ENCODE results near the gene TPBG. TPM values are rescaled to one million over a fixed set of nuclear protein-coding genes. Genes with fewer than 3 reads are reported as not detected.
A peak's percentile ranks its signal among the peaks of the same experiment; 100 is the strongest.

The TPBG gene, protein sequence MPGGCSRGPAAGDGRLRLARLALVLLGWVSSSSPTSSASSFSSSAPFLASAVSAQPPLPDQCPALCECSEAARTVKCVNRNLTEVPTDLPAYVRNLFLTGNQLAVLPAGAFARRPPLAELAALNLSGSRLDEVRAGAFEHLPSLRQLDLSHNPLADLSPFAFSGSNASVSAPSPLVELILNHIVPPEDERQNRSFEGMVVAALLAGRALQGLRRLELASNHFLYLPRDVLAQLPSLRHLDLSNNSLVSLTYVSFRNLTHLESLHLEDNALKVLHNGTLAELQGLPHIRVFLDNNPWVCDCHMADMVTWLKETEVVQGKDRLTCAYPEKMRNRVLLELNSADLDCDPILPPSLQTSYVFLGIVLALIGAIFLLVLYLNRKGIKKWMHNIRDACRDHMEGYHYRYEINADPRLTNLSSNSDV
- polyA plus RNA-seq (ENCODE audit: insufficient read length in 3 of 3), result 10 to 100 TPM; 23.0 to 33.3 (median 26.9) TPM

DNA sequence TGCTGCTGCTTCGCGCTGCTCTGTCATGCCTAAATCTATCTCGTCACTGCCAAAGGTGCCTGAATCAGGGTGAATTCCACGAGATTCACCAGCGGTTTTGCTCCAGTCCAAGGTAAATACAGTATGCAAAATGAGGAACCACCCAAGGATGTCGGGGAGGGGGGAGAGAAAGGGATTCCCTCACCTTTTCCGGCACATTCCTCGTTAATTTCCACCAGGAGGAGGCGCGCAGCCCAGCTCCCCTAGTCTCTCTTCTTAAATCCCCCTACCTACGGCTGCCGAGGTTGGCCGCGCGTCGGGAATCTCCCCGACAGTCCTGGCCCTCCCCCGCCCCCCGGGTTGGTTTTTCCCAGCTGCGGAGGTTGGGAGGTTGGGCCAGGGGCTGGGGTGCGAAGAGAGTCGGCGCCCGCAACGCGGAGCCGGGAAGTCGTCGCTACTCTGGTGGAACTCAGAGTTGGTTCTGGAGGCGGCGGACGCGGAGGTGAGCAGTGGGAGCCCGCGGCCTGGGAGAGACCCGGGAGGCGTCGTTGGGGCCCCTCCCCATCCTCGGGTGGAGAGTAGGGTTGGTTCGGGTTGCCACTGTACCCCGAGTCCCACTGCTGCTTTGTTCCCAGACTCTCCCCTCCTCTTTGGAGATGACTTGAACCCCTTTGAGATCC lies at the start of gene TPBG:
TPBG (plus strand) TSS at position 390 of the 659 bp plus-strand sequence. CDS start 1,145 bp downstream, outside the sequence.
- peak; percentile 40 to 55 (median 49) for DNase-seq (ENCODE audit: low read depth in 3 of 3, low spot score in 2 of 3)

DNA sequence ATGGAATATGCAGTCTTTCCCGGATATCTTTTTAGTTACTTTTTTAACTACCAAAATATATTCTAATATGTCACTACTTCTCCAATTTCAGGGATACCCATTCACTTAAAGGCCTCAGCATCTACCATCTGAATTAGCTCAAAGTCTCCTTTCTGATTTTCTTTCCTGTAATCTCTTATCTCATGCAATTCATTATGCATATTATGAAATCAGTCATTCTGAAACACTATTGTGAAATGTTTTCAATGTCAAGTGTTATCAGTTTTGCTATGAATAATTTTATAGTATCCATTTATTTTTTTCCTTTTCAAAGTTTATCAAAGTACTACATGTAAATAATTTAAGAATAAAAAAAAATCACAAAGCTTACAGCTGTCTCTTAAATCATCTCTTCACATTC lies 41.2 kb upstream of the TPBG start:
- no peak for DNase-seq (ENCODE audit: low read depth in 3 of 3, low spot score in 2 of 3)

DNA sequence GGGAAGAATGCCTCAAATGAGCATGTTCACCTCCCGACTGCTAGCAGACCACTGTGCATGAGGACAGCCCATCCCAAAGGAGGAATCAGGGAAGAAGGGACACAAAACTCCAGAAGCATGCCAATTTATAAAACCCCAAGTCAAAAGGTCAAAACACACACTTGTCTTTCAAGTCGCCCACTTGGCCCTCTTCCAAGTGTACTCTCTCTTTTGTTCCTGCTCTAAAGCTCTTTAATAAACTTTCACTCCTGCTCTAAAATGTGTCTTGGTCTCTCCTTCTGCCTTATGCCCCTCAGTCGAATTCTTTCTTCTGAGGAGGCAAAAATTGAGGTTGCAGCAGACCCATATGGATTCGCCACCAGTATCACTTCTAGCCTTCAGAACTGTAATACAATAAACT lies 33.9 kb upstream of the TPBG start:
- no peak for DNase-seq (ENCODE audit: low read depth in 3 of 3, low spot score in 2 of 3)

DNA sequence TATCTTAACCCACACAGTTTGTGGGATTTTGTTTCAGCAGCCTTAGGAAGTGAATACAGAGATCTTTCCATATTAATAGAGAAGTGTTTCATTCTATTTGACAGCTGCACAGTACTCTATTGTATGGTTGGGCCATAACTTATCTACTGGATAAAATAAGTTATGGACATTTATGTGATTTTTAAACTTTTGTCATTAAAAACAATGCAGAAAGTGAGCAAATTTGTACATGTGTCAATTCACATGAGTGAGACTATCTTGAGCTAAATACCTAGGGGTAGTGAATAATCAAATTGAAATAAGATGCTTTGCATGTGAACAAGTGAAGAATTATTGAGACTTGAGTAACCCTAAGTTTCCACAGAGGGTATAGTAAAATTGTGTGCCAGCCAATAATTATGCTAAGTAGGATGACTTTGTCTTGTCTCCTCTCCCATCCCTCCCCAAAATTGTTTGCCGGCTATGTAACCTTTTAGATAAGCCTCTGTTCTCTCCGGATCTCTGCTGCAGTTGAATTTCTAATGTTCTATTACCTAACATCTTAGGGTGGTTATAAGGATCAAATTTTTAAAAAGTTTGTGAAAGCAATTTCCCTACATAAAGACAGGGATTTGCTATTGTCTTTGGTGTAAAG lies 33.3 kb upstream of the TPBG start:
- DNase-seq (ENCODE audit: low read depth in 3 of 3, low spot score in 2 of 3), result no peak

DNA sequence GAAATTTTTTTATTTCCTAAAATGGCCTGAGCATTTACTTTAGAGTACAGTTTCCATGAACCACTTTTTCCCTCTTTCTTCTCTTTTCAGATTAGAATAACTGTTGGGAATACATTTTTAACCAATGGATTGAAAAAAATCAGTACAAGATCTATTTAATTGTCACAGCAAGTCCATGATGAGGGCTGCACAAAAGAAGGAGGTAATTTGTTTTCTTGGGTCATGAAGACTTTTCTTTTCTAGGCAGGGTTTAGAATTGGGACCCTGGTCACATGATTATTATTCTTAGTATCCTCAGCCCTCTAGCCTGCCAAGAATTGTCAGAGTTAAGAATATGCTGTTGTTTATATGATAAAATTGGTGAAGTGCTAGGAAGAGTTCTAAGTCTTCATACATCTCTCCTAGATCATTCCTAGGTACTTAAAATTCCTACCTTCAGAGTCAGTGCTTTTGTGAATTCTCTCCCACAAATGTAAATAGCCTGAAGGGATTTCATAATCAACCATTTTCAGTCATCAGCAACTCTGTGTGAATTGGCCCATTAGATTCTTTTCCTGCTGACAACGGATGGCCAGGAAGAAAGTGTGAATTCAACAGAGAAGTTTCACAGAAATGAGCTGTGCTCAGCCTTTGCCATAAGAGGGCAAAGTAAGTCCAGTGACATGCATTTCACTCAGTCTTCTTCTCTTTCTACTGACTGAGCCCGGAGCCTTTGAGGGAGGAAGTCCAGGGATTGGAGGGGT lies 32.4 kb upstream of the TPBG start:
- DNase-seq (ENCODE audit: low read depth in 3 of 3, low spot score in 2 of 3), result no peak

DNA sequence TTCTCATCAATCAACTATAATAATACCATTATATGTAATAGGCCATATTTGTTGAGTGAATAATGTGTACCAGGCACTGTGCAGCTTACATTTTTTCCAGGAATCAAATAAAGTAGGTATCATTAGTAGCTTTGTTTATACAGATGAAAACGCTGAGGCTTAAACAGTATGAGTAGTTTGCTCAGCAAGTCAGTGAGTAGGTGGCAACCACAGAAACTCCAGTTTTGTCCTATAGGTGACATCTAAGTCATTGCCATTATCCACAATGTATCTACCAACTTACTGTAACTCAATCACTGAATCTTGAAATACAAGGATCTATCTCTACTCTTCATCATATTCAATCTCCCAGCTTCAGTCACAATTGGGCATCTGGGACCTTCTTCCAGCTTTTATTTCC lies 29.8 kb upstream of the TPBG start:
- no peak for DNase-seq (ENCODE audit: low read depth in 3 of 3, low spot score in 2 of 3)

DNA sequence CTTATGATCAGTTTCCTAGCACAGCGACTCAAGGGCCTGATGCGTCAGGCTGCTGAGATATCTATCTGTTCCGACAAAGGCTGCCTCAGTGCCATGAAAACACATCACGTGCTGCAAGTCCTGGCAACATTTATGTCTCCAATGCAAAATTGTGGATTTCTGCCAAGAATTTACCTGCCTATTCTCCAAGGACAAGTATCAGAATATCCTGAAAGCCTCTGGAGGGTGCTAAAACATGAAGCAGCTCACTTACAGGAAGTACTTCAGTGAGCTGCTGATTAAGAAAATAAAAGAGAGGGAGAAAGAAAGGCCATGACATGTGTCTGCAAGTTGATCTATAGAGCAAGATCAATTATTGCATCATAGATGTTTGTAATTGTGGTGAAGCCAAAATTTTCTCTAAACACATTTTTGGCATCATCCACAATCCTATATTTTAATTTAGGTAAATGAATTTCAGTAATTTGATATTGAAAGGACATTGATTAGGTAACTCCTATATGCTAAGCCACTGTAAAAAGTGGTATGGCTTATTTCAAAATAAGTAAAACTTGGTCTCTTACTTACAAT lies 25.8 kb upstream of the TPBG start:
- DNase-seq (ENCODE audit: low read depth in 3 of 3, low spot score in 2 of 3), result no peak

DNA sequence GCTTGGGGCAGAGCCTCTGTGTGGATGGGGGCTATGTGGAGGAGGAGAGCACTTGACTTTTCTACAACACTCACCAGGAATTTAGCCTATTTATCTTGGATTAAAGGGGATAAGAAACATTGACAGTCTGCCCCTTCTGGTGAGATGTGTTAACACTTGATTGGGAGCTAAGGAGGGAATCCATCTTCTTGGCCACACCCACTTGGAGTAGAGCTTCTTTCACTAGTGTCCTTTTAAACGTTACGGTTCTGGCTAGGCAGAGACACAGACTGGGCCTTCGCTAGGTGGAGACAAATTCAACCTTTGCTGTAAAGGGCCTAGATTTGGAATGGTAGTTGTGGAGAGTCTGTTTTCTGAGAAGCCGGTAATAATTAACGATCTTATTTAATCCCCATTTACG lies 15.5 kb upstream of the TPBG start:
- no peak for DNase-seq (ENCODE audit: low read depth in 3 of 3, low spot score in 2 of 3)

DNA sequence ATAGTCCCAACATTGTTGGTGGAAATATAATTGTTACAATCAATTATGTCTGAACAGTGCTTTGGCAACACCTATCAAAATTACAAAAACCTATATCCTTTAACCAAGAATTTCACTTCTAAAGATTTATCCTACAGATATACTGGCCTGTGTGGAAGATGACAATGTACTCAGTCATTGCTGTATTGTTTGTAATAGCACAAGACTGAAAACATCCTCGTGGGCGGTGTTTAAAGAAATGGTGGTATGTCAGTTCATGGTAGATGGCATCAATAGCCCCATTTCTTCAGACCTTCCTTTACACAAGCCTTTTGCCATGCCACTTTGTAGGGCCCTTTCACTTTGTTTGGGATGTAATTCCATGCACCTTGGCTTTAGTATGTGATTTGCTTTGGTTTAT lies 9.8 kb upstream of the TPBG start:
- no peak for DNase-seq (ENCODE audit: low read depth in 3 of 3, low spot score in 2 of 3)

DNA sequence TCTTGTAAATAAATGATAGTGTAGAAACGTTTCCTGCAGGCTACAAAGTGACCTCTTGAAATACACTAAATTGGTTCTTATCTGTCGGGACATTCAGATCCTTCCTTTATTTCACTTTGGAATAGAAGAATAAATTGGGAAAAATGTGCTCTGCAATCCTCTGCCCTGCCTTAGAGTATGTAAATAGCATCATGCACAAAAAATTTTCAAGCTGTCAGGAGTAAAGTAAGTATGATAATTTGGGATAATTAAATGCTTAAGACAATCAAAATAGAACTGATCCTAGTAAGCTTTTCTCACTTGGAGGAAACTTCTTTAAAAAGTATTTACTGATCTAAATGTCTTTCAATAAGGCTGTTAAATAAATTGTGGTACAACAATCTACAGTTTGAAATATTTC lies 3.1 kb upstream of the TPBG start:
- no peak for DNase-seq (ENCODE audit: low read depth in 3 of 3, low spot score in 2 of 3)

DNA sequence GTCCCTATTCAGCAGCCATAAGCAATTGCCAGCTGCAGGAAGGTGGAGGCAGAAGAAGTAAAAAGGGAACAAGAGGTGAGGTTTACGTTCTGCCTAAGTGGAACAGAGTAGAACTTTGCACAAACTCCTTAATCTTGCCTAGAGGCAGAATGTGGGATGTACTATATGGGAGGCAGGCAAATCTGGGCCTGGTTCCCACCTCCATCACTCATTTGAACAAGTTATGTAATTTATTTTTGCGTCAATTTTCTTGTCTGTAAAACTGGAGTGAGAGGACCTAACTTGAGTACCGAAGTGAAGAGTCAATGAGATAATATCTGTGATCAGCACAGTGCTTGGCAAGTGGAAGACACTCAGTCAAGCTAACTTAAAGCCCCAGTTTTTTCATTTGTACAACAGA lies 2.0 kb upstream of the TPBG start:
- no peak for DNase-seq (ENCODE audit: low read depth in 3 of 3, low spot score in 2 of 3)

DNA sequence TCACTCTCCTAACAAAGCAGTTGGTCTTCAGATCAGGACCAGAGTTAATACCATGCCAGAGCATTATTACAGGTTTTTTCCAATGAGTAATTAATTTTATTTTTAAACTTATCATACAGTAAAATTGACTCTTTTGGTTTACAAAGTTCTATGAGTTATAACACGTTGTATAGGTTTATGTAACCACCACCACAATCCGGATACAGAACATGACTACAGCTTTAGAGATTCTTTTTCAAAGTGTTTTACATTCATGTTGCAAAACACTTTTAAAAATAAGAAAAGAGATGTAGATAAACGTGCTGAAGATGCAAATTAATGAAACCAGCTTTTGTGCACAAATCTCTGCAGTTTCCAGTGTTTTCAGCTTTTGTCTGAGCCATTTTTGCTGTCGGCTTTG lies 1.5 kb upstream of the TPBG start:
- no peak for DNase-seq (ENCODE audit: low read depth in 3 of 3, low spot score in 2 of 3)

DNA sequence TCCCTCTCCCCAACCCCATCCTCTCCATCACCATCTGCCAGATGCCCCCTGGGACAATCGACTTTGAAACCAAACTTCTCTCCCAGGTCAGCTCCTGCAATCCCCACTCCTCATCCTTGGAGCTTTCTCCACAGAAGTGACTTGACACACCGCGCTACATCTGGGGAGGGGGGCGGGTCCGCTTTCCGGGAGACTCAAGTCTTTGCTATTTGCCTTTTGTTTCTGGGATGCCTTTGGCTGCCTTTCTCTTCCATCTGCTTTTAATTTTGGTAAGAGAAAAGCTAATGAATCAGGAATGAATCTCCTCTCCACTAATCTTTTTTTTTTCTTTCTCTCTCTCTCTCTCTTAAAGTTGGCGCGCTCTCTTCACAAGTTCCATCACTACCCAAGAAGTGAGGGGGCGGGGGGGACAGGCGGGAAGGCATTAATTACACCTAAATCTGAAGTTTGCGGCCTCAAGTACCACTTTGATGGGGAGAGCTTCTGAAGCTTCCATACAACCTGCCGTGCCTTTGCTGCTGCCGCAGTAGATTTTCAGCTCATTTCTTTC lies 664 bp upstream of the TPBG start:
- no peak for DNase-seq (ENCODE audit: low read depth in 3 of 3, low spot score in 2 of 3)

DNA sequence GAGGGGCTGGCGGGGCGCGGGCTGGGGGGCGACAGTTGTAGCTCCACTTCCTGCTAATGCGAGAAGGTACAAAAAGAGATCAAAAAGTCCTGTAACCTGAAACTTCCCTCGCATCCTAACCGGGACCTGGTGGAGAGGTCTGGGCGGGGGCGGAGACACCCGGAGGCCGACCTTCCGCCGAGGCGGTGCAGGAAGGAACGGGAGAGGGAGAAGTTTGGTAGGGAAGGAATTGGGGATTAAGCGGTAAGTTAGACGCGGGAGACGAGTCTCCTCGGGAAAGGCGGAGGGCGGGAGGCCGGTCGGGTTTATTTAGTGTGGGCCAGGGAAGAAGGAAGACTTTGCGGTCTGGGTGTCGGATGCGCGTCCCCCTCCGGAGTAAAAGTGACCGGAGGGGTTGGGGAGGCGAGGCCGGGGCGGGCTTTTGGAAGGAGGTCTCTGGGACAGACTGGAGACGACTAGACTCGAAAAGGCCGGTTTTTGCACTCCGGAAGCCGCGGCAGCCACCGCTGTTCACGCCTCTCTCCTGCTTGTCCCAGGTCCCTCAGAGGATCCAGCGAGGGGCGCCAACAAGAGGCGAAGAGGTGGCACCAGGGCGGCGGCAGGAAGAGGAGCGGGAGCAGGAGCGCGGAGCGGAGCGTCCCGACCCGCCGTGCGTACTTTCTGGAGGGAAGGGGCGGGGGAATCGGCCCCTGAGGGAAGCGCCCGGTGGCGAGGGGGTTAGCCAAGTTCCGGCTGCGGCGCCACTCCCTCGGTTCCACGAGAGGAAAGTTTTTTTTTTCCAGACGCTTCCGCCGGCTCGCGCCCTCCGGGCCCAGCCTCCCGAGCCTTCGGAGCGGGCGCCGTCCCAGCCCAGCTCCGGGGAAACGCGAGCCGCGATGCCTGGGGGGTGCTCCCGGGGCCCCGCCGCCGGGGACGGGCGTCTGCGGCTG lies 734 bp downstream of the TPBG start:
- peak; percentile 16 to 41 (median 29) for DNase-seq (ENCODE audit: low read depth in 3 of 3, low spot score in 2 of 3)

DNA sequence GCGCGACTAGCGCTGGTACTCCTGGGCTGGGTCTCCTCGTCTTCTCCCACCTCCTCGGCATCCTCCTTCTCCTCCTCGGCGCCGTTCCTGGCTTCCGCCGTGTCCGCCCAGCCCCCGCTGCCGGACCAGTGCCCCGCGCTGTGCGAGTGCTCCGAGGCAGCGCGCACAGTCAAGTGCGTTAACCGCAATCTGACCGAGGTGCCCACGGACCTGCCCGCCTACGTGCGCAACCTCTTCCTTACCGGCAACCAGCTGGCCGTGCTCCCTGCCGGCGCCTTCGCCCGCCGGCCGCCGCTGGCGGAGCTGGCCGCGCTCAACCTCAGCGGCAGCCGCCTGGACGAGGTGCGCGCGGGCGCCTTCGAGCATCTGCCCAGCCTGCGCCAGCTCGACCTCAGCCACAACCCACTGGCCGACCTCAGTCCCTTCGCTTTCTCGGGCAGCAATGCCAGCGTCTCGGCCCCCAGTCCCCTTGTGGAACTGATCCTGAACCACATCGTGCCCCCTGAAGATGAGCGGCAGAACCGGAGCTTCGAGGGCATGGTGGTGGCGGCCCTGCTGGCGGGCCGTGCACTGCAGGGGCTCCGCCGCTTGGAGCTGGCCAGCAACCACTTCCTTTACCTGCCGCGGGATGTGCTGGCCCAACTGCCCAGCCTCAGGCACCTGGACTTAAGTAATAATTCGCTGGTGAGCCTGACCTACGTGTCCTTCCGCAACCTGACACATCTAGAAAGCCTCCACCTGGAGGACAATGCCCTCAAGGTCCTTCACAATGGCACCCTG lies 1.6 kb downstream of the TPBG start:
- peak; percentile 20 to 29 (median 25) for DNase-seq (ENCODE audit: low read depth in 3 of 3, low spot score in 2 of 3)

DNA sequence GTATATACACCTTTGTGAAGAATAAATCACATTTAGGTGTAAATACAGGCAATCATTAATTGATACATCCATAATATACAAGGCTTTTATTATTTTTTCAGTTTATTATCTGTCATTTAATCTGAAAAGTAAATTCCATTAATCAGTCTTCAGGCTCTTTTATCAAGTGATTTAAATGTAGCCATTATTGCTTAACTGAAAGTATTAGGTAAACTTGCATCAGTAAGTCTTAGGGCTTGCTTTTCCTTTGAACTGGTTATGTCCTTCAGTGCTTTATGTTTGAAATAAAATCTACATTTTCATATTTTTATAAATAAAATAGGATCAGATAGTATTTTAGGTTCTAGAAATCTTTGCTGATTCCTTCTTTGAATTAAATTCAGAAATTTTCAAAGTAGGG lies 4.1 kb downstream of the TPBG start:
- no peak for DNase-seq (ENCODE audit: low read depth in 3 of 3, low spot score in 2 of 3)

DNA sequence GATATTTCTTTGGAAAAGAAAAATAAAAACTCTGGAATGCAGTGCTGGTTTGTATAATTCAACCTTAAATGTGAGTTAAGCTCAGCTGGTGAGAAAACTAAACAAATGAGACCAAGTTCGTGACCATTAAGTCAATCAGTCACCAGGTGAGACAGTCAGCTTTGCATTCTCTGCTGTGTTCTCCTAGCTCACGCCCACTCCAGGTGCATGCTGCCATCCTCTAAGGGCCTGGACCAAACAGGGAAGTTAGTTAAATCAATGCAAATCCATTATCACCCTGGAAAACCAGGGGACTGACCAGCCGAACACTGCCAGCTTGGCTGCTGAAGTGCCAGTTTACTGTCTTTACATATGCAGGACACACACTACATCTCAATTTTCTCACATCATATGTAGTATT lies 7.2 kb downstream of the TPBG start:
- no peak for DNase-seq (ENCODE audit: low read depth in 3 of 3, low spot score in 2 of 3)

DNA sequence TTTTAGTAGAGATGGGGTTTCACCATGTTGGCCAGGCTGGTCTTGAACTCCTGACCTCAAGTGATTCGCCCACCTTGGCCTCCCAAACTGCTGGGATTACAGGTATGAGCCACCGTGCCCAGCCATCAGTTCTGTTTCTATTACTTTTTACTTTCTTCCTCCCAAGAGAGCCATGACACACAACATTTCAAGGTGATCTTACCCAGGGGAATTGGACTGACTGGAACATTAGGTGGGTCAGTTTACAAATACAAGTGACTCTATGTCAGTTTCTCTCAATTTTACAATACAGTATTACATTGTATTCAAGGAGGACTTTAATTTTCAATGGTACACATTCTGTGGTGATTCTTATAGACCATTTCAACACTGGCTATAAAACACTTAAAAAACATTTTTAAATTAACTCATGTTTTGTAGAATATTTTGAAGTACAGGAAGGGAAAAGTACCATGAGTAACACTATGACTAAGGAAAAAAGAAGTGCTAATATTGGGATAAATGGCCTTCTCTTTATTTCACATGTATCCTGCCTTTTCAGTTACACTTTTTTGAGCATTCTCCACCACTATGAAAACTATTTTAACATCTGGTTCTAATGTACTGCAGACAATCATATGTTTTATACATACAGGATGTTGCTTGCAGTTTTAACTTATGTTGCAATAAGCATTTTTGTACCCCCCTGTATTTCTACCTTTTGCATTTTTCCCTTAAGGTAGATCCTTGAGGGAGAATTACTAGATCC lies 8.4 kb downstream of the TPBG start:
- DNase-seq (ENCODE audit: low read depth in 3 of 3, low spot score in 2 of 3), result no peak

Measured in right renal cortex interstitium (tissue), 3 donors.